GM19452 (cell line): ENCODE data around the gene FAM184B.

Experiments
- ATAC-seq: cut with Tn5 transposase; IDR thresholded peaks from one replicate; pipeline ENCODE4 v1.9.1; 2021; ENCODE audit not compliant: unreplicated experiment

Gene FAM184B

GRCh38 chr4:17646693-17647092 is 134.7 kb downstream of the FAM184B start:
- ATAC-seq = no peak

GRCh38 chr4:17642398-17642783 is 139.0 kb downstream of the FAM184B start:
- no peak for ATAC-seq

GRCh38 chr4:17639136-17639535 is 142.3 kb downstream of the FAM184B start:
- no peak for ATAC-seq

DNA sequence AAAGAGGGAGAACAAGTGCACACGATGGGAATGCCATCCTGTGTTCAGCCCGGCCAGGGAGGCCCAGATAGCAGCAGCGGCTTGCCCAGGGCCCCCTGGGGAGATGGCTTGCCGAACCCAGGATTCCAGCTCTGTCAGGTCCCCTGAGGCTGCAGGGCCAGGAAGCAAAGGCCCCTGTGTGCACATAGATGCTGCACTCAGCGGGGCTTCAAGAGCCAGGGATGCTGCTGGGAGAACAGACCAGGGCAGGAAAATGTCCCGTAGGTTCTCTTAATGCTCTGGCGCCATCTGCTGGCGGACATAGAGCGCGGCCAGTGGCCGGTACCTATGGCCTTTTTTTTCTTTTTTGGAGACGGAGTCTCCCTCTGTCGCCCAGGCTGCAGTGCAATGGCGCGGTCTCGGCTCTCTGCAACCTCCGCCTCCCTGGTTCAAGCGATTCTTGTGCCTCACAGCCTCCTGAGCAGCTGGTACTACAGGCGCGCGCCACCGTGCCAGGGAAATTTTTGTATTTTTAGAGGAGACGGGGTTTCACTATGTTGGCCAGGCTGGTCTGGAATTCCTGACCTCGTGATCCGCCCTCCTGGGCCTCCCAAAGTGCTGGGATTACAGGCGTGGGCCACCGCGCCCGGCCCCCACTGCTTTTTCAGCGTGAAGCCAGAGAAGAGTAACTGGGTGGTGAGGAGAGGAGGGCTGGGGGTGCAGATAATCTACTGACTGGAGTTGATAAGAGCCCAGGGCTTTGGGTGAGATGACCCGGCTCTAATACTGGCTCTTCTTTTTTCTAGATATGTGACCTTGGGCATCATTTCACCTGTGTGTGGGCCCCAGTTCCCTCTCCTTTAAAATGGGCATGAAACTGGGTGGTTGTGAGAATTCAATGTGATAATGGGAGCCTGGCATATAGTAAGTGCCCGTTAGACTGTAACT is 144.5 kb downstream of the FAM184B start:
- peak; percentile 89 for ATAC-seq

GRCh38 chr4:17636341-17636695 is 145.1 kb downstream of the FAM184B start:
- no peak for ATAC-seq

DNA sequence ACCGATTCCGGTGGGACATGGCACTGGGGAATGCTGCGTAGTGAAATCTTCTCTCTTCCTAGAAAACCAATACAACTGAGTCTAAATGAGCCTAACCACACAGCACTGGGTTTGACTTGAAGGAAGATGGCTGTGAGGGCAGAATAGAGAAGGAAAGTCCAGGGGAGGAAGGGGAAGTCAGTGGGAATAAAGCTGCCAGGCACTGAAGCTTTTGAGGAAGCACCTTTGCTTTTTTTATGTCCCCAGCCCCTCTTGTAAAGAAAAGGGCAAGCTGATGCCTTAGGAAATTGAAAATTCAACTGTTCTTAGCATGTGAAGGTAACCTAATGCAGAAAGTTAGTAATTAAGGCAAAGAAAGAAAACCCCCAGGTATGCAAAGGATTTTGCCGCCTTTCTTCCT is 146.4 kb downstream of the FAM184B start:
- ATAC-seq = no peak

- ATAC-seq = no peak
Measured at GRCh38 chr4:17633600-17633999, 147.8 kb downstream of the FAM184B start.

GRCh38 chr4:17630228-17630627 is 151.2 kb downstream of the FAM184B start:
- no peak for ATAC-seq

DNA sequence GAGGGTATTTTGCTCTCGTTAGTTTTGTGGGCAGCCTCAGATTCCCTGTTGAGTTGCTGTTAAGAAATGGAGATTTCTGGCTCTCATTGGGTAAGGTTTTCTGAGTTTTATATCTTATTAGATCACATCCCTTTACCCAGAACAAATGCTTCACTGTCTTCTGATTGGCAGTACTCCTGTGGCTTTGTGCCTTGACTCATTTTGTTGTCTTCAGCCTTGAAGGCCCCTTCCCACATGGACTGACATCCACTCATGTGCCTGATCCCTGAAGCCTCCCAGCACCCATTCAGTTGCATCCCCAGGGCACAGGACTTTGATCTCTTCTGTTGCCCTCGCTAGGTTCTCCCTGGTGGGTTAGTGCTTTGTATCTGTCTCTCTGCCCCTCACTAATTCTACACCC is 156.6 kb downstream of the FAM184B start:
- no peak for ATAC-seq

DNA sequence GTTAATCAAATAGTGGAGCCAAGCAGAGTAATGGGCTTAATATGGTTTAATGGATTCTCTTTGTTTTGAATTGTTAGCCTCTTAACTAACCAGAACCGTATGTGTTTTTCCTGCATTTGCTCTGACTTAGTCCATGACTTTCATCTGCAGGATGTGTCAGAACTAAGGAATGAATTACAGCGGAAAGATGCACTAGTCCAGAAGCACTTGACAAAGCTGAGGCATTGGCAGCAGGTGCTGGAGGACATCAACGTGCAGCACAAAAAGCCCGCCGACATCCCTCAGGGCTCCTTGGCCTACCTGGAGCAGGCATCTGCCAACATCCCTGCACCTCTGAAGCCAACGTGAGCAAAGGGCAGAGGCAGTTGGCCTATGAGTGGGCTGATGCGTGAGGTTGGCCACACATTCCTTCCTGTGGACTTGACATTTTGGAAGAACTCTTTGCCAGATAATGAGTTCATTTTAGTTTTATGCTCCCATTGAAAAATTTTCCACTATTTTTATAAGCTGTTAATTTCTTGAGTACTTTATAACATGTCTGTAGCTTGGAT is 157.9 kb downstream of the FAM184B start:
- no peak for ATAC-seq

GRCh38 chr4:17619416-17620105 is 161.9 kb downstream of the FAM184B start:
- no peak for ATAC-seq

- ATAC-seq = no peak
Measured at GRCh38 chr4:17618926-17619325, 162.5 kb downstream of the FAM184B start.

DNA sequence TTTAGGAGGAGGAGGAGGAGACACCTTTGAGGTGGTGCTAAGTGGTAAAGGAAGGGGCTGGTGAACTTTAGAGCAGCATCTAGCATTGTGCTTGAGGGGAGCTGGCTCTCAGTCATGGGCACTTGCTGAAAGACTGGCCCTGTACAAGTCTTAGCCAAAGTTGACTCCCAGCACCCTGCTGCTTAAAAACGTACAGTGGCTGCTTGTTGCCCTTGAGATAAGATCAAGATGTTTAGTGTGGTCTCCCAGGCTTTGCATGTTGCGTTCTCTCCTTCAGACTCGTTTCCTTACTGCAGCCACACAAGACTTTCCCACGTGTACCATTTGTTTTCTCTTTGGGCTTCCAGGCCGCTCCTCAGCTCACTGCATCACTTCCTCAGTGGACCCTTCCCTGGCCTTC is 165.1 kb downstream of the FAM184B start:
- no peak for ATAC-seq

- ATAC-seq = peak; percentile 96
Measured at GRCh38 chr4:17614416-17615299, 166.8 kb downstream of the FAM184B start, which contains the start of gene MED28. Gene MED28 (plus strand): TSS chr4:17614641. CDS start chr4:17614655, 14 bp downstream.

DNA sequence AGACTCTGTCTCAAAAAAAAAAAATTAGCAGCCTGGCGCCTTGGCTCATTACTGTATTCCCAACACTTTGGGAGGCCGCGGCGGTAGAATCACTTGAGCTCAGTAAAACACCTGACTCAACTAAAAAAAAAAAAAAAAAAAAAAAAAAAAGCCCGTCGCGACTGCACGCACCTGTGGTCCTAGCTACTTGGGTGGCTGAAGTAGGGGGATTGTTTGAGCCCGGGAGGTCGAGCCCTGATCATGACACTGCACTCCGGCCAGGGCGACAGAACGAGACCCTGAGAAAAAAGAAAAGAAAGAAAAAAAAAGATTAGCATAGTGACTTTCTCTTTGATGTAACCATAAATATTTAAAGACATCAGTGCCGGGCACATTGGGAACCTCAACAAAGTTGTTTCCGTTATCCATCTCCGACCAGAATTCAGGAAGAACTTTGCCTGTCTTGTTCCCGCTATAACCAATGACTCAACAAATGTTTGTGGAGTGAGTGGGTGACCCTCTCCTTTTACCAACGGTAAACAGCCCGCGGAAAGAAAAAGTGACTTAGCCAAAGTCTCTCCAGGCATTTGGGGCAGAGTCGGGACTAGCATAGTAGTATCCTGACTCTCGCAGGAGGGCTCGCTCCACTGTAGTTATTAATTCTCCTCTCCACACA is 167.5 kb downstream of the FAM184B start:
- peak; percentile 54 for ATAC-seq

GRCh38 chr4:17605236-17605635 is 176.2 kb downstream of the FAM184B start:
- ATAC-seq = no peak

DNA sequence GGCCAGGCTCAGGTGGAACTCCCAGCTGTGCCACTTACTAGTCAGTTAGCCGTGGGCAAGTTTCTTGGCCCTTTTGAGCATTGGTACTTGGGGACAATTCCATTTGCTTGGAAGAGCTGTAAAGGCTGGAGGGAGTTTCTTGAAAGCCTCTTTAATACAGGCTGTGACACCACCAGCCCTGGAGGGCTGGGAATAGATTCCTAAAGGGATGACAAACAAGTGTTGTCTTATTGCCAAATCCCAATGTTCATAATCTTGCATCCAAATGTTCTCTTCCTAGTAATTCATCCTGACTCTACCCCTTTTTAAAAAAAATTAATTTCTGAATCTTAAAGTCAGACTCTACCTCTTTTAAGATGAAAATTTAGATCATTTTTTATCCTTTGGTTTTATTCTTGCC is 181.6 kb downstream of the FAM184B start:
- ATAC-seq = no peak

DNA sequence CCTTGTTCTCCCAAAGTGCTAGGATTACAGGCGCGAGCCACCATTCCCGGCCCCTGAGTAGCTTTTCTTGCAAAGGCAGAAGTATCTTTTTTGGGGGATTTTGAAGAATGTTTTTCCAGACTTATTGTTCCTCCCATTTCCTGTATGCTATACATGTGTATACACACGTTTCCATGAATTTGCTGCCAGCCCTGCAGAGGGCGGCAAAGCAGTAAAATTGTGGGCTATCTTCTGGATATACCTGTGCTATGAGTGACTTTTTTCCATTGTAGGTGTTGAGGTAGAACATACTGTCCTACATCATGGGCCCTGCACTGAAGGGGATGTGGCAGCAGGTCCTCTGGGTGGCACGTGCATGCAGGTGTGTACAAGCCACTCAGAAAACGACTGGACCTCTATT is 183.9 kb downstream of the FAM184B start:
- no peak for ATAC-seq

DNA sequence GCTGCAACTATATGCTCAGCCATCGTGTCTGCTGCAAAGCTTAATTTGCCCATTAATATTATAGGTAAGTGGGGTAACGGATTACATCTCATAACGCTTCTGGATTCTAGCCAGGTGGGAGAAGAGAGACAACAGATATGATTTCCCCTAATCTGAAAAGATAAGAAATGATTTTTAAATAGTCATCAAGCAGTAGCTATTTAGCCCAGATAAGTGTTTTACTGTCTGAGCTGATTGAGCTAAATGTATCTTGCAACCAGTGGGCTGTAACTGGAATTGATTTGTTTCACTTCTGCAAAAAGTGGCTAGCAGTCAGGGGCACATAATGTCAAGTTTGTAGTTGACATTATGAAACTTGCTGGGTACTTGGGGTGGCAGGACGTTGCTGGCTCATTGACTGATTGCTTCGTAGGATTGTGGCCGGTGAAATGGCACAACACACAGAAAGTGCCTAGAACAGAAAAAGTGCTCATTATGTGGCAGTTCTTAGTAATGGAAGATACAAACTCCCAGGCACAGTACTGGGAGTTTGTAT is 185.9 kb downstream of the FAM184B start:
- ATAC-seq = peak; percentile 91

- no peak for ATAC-seq
Measured at GRCh38 chr4:17589355-17589754, 192.1 kb downstream of the FAM184B start.
